Activated CD8-positive, alpha-beta memory T cell treated with anti-CD3 and anti-CD28 coated beads, Interleukin-2, amount 50 U/mL, for 48 hours (primary cell): ENCODE results near the gene DNMT3B.
"Not testable (repeated sequence)": the region's sequence is repeated elsewhere in the genome, so short reads cannot be mapped to it uniquely, and the experiment has no call there.

Experiments
- DNase-seq: peaks from one replicate; pipeline ENCODE4 v3.0.0-alpha.2; 2020

DNMT3B gene

DNA sequence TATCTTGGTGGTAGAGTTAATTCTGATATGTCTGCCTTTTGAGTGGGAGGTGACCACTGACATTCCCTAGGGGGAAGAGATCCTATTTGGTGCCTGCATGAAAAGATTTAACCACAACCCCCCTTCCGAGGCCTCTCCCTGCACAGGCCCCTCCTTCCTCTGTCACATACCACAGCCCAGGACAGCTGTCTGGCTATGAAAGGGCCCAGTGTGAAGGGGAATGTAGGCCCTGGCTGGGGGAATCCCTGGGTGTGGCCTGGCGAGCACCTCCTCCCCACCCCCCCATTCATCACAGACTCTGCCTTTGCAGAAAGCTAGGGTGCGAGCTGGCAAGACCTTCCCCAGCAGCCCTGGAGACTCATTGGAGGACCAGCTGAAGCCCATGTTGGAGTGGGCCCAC is 30.1 kb downstream of the DNMT3B start:
- DNase-seq = no peak

DNA sequence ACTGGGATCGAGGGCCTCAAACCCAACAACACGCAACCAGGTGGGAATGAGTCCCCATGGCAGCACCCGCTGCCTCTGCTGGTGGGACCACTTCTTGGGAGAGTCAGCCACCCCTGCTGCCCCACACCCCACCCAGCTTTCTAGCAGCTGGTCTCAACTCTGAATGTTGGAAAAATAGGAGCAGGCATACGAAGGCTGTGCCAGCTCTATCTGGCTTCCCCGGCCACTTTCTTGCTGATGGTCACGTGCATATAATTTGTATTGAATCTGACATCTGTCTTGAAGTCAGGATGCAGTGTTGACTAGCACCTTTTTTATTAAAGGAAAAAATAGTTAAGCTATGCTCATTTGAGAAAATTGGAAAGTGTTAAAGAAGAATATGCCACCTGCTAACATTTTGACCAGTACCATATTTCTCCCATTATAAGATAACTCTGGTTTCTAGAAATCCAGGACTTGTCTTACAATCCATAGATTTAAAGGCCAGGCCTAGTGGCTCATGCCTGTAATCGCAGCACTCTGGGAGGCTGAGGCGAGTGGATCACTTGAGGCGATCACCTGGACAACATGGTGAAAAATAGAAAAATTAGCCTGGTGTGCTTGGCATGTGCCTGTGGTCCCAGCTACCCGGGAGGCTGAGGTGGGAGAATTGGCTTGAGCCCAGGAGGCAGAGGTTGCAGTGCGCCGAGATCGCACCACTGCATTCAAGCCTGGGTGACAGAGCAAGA is 30.7 kb downstream of the DNMT3B start:
- no peak for DNase-seq

DNA sequence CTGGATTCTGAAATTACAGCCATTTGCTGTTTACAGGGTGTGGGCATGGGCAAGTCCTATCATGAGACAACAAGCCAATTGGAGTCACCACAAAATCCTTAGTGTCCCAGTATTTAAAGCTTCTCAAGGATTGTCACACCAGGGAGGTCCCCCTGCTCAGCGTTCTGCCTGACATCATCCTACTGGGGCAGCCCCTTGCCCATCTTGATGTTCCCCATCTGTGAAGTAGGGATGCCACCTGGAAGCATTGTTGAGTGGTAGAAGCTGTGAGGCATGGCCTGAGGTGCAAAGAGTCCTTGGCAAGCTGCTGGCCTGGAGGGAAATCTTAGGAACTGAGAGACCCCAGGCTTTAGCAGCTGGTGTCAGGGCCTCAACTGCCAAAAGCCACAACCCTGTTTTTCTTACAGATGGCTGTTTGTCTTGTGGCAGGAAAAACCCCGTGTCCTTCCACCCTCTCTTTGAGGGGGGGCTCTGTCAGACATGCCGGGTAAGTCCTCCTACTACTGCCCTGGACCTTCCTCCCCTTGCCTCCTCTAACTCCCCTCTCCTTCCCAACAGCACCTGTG is 34.3 kb downstream of the DNMT3B start:
- no peak for DNase-seq

DNA sequence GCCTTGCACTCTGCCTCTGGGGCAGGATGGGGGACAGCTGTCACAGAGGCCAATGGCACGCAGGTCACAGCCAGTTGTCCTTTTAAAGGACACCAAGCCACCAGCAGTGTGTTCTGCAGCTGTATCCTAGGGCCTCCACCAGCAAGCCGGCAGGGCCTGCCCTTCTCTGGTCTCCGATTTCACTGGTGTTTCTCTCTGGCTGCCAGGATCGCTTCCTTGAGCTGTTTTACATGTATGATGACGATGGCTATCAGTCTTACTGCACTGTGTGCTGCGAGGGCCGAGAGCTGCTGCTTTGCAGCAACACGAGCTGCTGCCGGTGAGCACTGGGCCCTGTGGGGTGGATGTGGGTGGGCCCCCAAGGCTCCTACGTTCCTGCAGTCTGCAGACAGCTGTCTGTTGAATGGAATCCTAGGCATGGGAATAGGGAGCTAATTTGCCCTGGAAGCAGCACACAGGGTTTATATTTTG is 34.8 kb downstream of the DNMT3B start:
- no peak for DNase-seq

DNA sequence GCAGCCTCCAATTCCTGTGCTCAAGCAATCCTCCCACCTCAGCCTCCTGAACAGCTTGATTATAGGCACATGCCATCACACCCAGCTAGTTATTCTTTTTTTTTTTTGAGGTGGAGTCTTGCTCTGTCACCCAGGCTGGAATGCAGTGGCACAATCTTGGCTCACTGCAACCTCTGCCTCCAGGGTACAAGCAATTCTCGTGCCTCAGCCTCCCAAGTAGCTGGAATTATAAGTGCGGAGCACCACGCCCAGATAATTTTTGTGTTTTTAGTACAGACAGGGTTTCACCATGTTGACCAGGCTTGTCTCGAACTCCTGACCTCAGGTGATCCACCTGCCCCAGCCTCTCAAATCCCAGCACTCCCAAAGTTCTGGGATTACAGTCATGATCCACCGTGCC is 35.4 kb downstream of the DNMT3B start:
- DNase-seq = not testable (repeated sequence)

DNA sequence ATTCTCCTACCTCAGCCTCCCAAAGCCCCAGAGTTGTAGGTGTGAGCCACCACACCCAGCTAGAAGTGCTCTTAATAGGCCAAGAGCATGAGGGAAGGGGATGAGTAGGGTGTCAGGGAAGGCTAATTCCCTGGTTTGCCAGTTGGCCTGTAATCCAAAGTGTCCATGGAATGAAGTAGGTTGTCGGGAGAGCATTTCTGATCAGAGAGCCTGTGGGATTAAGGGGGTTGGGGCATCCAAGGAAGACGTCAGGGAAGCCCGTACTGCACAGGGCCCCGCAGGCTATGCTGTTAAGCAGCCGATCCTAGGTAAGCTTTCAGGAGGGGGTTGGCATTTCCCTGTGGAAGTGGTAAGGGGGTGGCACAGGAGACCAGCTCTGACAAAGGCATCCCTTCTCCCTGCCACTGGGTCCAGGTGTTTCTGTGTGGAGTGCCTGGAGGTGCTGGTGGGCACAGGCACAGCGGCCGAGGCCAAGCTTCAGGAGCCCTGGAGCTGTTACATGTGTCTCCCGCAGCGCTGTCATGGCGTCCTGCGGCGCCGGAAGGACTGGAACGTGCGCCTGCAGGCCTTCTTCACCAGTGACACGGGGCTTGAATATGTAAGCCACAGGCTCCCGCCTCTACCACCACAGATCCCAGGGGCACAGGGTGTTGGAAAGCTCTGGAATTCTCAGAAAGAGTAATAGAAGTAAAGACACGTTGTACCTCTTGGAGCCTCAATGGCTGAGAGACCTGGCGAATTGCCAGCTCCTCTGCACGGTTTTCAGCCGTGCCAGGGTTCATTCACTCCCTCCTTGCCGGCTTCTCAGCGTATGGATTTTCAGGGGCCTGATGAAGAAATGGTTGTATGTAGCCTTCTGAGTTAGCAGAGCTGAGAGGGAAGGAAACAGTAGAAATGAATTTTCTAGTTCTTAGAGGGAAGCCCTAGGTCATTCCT is 36.1 kb downstream of the DNMT3B start:
- DNase-seq = no peak

DNA sequence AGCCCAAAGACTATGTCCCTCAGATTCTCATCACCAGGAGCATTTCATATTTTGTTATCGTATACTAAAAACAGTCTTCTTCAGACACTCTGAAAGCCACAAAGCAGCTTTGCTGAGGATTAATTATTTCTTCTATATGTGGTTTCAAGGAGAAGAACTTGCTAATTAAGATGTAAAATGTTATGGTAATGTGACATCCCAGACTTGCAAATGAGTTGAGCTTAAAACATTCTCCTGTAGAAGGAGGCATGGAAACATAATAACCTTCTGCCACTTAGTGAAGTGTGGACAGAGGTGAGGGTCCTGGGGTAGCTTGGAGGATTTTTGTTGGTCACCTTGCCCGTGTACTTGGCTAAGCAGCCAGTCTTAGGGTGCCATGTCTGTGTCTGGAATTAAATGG is 40.9 kb downstream of the DNMT3B start:
- no peak for DNase-seq

DNA sequence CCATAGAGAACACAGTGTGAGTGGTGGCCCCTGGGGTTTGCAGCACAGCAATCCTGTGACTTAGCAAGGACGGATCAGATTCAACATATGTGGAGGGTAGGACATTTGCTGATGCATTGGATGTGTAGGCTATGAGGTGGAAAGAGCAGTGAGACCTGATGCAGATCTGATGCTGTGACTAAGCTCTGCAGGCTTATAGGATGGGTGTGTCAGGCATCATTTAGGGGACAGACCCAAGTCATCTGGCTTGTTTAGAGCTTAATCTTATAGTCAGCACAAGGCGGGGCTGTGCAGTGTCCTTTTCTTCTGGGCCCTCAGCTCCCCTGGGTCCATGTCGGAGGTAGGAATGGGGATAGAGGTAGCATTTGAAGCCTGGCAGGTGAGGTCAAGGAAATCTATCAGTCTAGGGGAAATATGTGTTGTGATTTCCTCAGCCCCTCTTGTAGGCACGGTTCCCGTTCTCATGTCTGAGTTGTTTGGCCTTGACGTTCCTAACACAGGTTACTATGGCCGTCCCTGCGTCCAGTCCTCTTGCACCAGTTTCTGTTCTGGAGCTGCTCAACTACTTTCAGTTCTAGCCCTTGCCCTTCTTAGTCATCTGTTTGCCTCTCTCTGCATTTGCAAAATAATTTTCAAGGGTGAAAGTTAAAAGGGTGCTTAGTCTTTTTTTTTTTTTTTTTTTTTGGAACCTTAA is 42.0 kb downstream of the DNMT3B start:
- DNase-seq = no peak

DNA sequence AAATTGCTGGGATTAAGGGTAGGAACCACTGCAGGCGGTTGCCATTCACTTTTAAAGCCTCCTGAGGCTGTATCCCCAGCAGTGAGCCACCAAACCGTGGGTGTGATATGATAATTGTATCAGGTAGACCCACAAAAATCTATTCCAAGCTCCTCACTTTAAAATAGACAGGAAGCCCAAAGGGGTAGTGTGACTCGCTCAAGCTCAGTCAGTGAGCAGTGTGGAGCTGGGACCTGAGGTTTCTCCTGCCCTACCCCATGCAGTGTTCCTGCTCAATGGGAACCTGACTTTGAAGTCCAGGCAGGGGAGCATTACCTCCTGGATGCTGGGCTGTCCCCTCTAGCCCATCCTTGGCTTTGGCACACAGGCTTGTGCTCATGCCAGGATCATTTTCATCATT is 42.6 kb downstream of the DNMT3B start:
- no peak for DNase-seq

DNA sequence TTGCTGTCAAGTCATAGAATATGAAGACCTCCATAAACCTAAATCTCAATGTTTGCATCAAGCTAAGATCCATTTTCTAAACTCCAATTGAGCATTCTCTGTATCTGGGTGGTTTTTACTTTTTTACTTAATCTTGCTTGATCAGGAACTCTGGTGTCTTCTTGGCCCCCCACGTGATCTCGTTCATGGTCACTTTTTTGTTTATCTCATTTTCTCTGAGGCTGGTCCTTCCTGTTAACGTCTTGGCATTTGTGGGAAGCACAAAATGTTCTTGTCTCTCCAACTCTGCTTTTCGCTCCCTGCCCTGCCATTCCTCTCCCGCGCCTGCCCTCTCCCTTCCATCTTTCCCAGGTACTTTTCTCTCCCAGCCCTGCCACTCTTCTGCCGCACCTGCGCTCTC is 43.5 kb downstream of the DNMT3B start:
- DNase-seq = no peak

DNA sequence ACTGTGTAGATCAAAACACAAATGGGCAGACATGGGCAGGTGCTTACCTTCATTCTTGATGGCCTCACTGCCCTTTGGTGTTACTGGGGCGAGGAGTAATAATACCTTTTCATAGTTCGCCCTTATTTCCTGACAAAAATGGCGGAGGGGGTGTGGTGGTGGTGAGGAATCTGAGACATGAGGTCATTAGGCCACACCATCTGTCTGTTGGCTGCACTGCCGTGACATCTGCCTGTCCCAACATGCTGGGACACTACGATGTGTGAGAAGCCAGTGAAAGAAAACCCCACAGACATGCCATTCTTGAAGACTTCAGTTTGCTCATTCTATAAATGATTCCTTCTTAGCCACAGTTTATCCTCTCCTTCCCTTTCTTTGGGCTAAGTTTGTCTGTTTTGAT is 44.2 kb downstream of the DNMT3B start:
- DNase-seq = no peak

DNA sequence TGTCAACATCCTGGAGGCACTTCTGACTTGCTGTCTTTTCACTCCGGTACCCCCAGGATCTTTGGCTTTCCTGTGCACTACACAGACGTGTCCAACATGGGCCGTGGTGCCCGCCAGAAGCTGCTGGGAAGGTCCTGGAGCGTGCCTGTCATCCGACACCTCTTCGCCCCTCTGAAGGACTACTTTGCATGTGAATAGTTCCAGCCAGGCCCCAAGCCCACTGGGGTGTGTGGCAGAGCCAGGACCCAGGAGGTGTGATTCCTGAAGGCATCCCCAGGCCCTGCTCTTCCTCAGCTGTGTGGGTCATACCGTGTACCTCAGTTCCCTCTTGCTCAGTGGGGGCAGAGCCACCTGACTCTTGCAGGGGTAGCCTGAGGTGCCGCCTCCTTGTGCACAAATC is 45.5 kb downstream of the DNMT3B start:
- DNase-seq = no peak

DNA sequence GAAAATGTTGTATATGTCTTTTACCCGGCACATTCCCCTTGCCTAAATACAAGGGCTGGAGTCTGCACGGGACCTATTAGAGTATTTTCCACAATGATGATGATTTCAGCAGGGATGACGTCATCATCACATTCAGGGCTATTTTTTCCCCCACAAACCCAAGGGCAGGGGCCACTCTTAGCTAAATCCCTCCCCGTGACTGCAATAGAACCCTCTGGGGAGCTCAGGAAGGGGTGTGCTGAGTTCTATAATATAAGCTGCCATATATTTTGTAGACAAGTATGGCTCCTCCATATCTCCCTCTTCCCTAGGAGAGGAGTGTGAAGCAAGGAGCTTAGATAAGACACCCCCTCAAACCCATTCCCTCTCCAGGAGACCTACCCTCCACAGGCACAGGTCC is 46.3 kb downstream of the DNMT3B start:
- no peak for DNase-seq

DNA sequence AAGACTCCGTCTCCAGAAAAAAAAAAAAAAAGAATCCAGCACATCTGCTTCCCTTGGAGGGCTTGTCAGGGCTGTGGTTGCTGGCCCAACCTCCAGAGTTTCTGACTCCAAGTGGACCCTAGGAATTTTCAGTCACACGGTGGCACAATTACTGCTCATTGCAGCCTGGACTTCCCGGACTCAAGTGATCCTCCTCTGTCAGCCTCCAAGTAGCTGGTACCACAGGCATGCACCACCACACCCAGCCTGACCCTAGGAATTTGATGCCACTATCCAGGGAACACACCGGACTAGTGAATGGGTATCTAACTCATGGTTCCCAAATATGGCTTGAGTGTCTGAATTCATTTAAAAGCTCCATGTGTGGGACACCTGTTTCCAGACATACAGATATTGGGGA is 47.7 kb downstream of the DNMT3B start:
- DNase-seq = no peak

DNA sequence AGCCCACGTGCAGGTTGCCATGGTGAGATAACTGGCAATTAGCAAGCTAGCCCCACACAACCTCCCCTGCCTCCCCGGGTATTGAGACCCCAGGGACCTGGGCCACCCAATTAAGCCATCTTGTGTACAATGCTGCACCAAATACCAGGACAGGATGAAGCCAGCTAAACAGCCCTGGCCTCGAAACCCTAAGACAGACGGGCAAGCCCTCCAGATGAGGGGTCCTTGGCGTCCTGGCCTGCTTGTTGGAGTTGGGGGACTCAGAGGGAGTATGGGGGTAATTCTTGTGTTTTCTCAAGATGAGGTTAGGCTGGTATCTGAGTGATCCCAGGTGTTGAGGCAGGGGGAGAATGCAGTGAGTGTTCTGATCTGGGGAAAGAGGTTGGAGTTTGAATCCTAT is 48.8 kb downstream of the DNMT3B start:
- no peak for DNase-seq

DNA sequence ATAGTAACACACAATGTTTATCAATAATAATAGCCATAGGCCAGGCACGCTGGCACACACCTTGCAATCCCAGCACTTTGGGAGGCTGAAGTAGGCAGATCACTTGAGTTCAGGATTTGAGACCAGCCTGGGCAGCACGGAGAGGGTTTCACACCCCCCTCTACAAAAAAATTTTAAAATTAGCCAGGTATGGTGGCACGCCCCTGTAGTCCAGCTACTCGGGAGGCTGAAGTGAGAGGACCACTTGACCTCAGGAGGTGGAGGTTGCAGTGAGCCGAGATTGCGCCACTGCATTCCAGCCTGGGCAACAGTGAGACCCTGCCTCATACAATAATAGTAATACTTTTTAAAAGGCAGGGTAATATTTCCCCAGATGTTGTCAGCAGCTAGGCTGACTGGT is 49.7 kb downstream of the DNMT3B start:
- DNase-seq = no peak

DNA sequence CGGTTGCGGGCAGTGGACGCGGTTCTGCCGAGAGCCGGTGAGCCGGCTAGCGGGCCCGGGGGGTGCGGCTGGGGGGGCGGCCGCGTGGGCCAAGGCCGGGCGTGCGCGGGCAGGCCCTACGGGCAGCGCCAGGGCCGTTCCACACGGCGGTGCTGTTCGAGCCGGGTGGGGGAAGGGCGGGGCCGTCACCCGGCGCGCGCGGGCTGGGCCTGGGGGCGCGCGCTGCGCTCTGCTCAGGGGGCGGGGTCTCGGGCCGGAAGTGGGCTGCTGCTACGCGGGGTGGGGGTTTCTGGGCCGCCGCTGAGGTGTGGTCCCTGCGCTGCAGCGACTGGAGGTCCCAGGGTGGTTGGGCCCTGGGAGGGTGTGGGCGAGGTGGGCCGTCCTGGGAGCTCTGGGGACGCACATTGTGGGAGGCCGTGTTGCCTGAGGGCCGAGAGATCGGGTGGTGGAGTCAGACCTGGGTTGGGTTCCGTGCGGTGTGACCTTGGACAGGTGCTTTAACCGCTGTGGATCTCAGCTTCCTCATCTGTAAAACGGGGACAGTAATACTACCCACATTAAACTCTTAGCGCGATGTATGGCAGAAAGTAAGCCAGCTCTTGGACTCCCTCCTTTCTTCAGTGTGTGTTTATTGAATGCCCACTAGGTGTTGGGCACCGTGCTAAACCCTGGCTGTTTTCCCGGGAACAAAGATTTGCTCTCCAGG is 58.0 kb downstream of the DNMT3B start:
- peak; percentile 94 for DNase-seq

DNA sequence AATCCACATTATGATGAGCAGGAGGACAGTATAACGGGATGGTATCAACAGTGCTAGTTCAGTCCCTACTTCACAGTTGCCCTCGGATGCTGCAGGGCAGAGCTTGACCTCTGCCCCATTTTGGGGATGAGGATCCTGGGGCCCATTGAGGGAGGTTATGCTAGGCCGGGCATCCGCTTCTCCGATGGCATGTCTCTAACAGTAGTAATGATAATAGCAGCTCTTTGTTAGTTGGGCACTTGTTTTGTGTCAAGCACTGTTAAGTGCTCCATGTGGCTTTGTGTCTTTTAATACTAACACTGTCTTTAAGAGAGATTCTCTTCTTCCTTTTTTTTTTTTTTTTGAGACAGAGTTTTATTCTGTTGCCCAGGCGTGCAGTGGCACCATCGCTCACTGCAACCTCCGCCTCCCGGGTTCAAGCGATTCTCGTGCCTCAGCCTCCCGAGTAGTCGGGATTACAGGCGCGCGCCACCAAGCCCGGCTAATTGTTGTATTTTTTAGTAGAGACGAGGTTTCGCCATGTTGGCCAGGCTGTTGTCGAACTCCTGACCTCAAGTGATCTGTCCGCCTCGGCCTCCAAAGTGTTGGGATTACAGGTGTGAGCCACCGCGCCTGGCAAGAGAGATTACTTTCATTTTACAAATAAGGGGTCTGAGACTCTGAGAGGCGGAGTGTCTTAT is 58.7 kb downstream of the DNMT3B start:
- DNase-seq = no peak

DNA sequence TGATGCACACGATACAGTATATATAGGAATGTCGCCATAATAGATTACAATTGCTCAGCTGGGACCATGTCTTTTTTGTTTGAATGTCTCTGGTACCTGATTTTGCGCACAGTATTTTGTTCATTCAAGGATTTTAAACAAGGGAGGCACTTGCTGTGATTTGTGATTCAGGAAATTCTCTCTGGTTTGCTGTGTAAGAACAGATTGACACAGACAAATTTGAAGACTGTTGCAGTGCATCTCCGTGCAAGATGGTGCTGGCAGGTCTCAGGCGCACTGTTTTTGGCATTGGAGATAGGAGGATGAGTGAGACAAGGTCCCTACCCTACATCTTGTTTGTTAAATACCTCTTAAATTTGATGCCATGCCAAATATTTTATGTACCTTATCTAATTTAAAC is 60.0 kb downstream of the DNMT3B start:
- DNase-seq = no peak

DNA sequence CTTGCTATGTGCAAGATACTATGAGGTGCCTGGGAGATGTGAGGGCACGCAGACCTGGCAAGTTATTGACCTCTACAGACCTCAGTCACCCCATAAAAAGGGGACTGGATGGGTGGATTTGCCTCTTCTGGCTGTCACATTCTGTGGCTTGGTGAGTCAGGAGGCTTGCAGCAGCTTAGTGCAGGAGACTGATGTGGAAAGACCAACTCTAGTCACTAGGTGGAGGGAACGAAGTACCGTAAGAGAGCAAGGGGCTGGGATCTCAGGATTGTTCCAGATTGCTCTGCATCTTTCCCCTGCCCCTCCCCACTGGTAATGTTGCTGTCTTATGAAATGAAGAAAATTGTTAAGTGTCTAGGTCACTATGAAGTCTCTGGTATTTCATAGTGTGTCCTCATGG is 60.9 kb downstream of the DNMT3B start:
- DNase-seq = peak; percentile 56

DNA sequence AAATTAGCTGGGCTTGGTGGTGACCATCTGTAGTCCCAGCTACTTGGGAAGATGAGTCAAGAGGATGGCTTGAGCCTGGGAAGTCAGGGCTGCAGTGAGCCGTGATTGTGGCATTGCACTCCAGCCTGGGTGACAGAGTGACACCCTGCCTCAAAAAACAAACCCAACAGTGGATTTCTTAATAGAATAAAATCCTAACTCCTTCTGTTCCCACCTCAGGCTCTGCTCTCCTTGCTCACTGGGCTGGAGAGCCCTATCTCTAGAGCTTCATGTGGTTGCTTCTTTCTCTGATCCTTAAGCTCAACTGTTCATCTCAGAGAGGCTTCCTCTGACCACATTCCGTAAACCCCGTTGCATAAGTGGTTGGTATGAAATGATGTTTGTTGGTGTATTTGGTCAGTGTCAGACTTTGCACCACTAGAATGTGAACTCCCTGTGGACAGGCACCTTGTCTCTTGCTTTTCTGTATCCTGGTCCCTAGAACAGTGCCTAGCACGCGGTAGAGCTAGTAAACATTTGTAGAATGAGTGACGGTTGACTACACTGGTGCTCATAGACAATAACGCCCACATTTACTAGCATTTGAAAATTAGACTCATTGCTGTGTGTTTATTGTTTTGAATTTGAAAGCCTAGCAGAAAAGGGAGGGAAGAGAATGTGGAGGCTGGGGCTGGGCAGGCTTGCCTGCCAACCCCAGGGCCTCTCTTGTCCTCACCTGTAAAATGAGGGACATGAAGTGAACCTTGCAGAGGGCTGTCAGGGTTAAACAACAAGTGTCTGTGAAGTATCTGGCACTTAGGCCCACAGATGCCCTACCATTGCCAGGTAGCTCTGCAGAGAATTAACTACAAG is 61.8 kb downstream of the DNMT3B start:
- no peak for DNase-seq
